Activated CD8-positive, alpha-beta T cell treated with anti-CD3 and anti-CD28 coated beads for 36 hours (primary cell): ENCODE data around the gene STK36. TPM values are rescaled to one million over a fixed set of nuclear protein-coding genes. Genes with fewer than 3 reads are reported as not detected.

Experiments used
- ATAC-seq: fragments of 200-7000 bp; cut with Tn5 transposase; one replicate; pipeline ENCODE4 v1.10.0; 2021; ENCODE audit warnings: mild to moderate bottlenecking, moderate library complexity
- CTCF ChIA-PET: fragments of 350-600 bp; sonication (Branson Sonifier 250); formaldehyde crosslinking; loops from one replicate; lab custom pipeline; 2021; ENCODE audit warnings: antibody characterized with exemption; lab: Charles Lee
- POLR2A ChIA-PET: fragments of 350-600 bp; sonication (Branson Sonifier 250); formaldehyde crosslinking; loops from one replicate; lab custom pipeline; 2021; ENCODE audit warnings: antibody characterized with exemption; lab: Charles Lee
- DNase-seq: peaks from one replicate; pipeline ENCODE4 v3.0.0-alpha.2; 2020
- H3K27ac Mint-ChIP-seq: one replicate; pipeline ENCODE4 v1.8.0; 2021; ENCODE audit warnings: mild to moderate bottlenecking, mixed read lengths
- H3K27me3 Mint-ChIP-seq: one replicate; pipeline ENCODE4 v1.8.0; 2021; ENCODE audit warnings: mixed read lengths
- H3K36me3 Mint-ChIP-seq: one replicate; pipeline ENCODE4 v1.8.0; 2021; ENCODE audit warnings: low read depth, mixed read lengths
- H3K4me1 Mint-ChIP-seq: one replicate; pipeline ENCODE4 v1.8.0; 2021; ENCODE audit warnings: low read depth, mixed read lengths
- H3K4me3 Mint-ChIP-seq: one replicate; pipeline ENCODE4 v1.8.0; 2021; ENCODE audit warnings: mild to moderate bottlenecking, moderate library complexity, mixed read lengths
- H3K9me3 Mint-ChIP-seq: one replicate; pipeline ENCODE4 v1.8.0; 2021; ENCODE audit warnings: mixed read lengths
- CTCF ChIP-seq: fragments of 200-600 bp; IDR thresholded peaks from one replicate; pipeline ENCODE4 v1.8.0; 2022; ENCODE audit warnings: antibody characterized with exemption, mild to moderate bottlenecking
- intact Hi-C: fragments of 100-400 bp; cut with micrococcal nuclease; formaldehyde crosslinking; loops from one replicate; pipeline ENCODE4 v1.10.0; 2022
- total RNA-seq, 2 experiments: library from RNA; stranded (reverse); gene quantifications; one replicate each; pipeline ENCODE4 v1.2.3, GENCODE V29; 2021

The STK36 gene
- total RNA-seq, 2 experiments from 2014 or later = 11.6 to 14.9 TPM

- Mint-ChIP-seq H3K27me3 (no peaks in the 10 kb centered on the region), H3K27ac (no peak overlapping the region), H3K36me3 (no peaks in the 10 kb centered on the region), H3K4me1 (peaks cover 2% of the 10 kb centered on the region), H3K9me3 (no peaks in the 10 kb centered on the region), H3K4me3 (no peak overlapping the region)
- CTCF ChIA-PET = interaction anchor here (1.7 kb wide), 1 partner anchor 20 kb away, joined by 8 read pairs; no protein-coding TSS in a partner anchor
- POLR2A ChIA-PET = interaction anchor here (0.8 to 1.4 kb wide), 2 partner anchors 12 to 15 kb away, joined by 3 to 5 read pairs; no protein-coding TSS in a partner anchor
- intact Hi-C loops = no loop called here
- DNase-seq (no peak), ATAC-seq (no peak)
- no peak for TF ChIP-seq CTCF
These were observed 43.9 kb upstream of the STK36 start for GRCh38 chr2:218627939-218628338.

- Mint-ChIP-seq H3K9me3 (no peaks in the 10 kb centered on the region), H3K36me3 (peaks cover 5% of the 10 kb centered on the region), H3K4me3 (no peak overlapping the region), H3K4me1 (peaks cover 2% of the 10 kb centered on the region), H3K27ac (no peak overlapping the region), H3K27me3 (no peaks in the 10 kb centered on the region)
- DNase-seq (no peak), ATAC-seq (no peak)
- ChIA-PET POLR2A (interaction anchor here (1.0 kb wide), 1 partner anchor 27 kb away, joined by 3 read pairs; the partner anchor contains the start of genes BCS1L and ZNF142), CTCF (no interaction called here)
- intact Hi-C loops = no loop called here
- TF ChIP-seq CTCF = no peak
These were observed 40.0 kb upstream of the STK36 start for GRCh38 chr2:218631837-218632236.

- H3K4me3 Mint-ChIP-seq = no peak overlapping the region
- TF ChIP-seq CTCF = no peak
- ChIA-PET CTCF (no interaction called here), POLR2A (no interaction called here)
- intact Hi-C loops = no loop called here
- no peaks in the 10 kb centered on the region for H3K27me3 Mint-ChIP-seq
- DNase-seq (no peak), ATAC-seq (no peak)
- H3K27ac Mint-ChIP-seq = no peak overlapping the region
- H3K36me3 Mint-ChIP-seq = peaks cover 27% of the 10 kb centered on the region
- H3K9me3 Mint-ChIP-seq = no peaks in the 10 kb centered on the region
- no peaks in the 10 kb centered on the region for H3K4me1 Mint-ChIP-seq
These were observed 36.2 kb upstream of the STK36 start for GRCh38 chr2:218635719-218636118.

GRCh38 chr2:218638372-218638771, 33.5 kb upstream of the STK36 start:
- Mint-ChIP-seq H3K27me3 (no peaks in the 10 kb centered on the region), H3K36me3 (peaks cover 37% of the 10 kb centered on the region), H3K9me3 (no peaks in the 10 kb centered on the region), H3K27ac (no peak overlapping the region), H3K4me3 (no peak overlapping the region), H3K4me1 (no peaks in the 10 kb centered on the region)
- TF ChIP-seq CTCF = no peak
- CTCF ChIA-PET = no interaction called here
- ATAC-seq (no peak), DNase-seq (no peak)
- POLR2A ChIA-PET = no interaction called here
- intact Hi-C loops = no loop called here

- ChIA-PET POLR2A (interaction anchor here (1.0 to 1.2 kb wide), 2 partner anchors 14 to 35 kb away, joined by 3 read pairs; no protein-coding TSS in a partner anchor), CTCF (no interaction called here)
- no peaks in the 10 kb centered on the region for H3K27me3 Mint-ChIP-seq
- no peak for TF ChIP-seq CTCF
- no peak for DNase-seq
- H3K9me3 Mint-ChIP-seq = no peaks in the 10 kb centered on the region
- no peak overlapping the region for H3K27ac Mint-ChIP-seq
- no peak for ATAC-seq
- H3K36me3 Mint-ChIP-seq = peaks cover 50% of the 10 kb centered on the region
- no peak overlapping the region for H3K4me3 Mint-ChIP-seq
- no peaks in the 10 kb centered on the region for H3K4me1 Mint-ChIP-seq
- intact Hi-C loops = no loop called here
These were observed 29.7 kb upstream of the STK36 start for GRCh38 chr2:218642121-218642656.
